GM20431 (cell line): ENCODE data around the gene THADA.

Experiments
- in situ Hi-C: fragments of 300-500 bp; cut with MseI, MboI; formaldehyde crosslinking; loops from one replicate; pipeline ENCODE4 v1.15.0; 2020; ENCODE audit warnings: low sequenced_read_pairs; ENCODE audit not compliant: unreplicated experiment

THADA gene

GRCh38 chr2:43239981-43240765, 355.7 kb downstream of the THADA start:
- in situ Hi-C loops, result loop anchor here (25.0 kb wide), 2 partner anchors 247 to 278 kb away; no protein-coding TSS in a partner anchor

DNA sequence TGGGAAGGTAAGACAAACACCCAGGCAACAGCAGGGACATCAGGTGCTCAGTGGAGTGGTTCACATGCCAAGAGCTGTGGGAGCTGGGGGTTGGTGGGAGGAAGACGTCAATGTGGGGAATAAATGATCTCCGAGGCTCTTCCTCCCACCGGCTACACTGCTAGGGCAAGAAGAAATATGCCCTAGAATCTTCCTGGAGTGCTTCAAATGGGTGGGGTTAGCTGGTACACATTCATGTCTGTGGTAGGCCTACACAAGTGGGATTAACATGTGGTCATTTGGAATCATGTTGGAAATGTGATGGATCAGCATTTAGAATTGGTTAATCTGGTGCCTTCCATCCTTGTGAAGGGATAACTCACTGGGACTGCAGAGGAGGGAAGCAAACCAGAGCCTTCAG, 357.0 kb downstream of the THADA start:
- in situ Hi-C loops, result loop anchor here (25.0 kb wide), 2 partner anchors 248 to 277 kb away; no protein-coding TSS in a partner anchor

- in situ Hi-C loops, result loop anchor here (25.0 kb wide), 2 partner anchors 249 to 276 kb away; no protein-coding TSS in a partner anchor
These were observed 357.7 kb downstream of the THADA start for GRCh38 chr2:43238176-43238575.

DNA sequence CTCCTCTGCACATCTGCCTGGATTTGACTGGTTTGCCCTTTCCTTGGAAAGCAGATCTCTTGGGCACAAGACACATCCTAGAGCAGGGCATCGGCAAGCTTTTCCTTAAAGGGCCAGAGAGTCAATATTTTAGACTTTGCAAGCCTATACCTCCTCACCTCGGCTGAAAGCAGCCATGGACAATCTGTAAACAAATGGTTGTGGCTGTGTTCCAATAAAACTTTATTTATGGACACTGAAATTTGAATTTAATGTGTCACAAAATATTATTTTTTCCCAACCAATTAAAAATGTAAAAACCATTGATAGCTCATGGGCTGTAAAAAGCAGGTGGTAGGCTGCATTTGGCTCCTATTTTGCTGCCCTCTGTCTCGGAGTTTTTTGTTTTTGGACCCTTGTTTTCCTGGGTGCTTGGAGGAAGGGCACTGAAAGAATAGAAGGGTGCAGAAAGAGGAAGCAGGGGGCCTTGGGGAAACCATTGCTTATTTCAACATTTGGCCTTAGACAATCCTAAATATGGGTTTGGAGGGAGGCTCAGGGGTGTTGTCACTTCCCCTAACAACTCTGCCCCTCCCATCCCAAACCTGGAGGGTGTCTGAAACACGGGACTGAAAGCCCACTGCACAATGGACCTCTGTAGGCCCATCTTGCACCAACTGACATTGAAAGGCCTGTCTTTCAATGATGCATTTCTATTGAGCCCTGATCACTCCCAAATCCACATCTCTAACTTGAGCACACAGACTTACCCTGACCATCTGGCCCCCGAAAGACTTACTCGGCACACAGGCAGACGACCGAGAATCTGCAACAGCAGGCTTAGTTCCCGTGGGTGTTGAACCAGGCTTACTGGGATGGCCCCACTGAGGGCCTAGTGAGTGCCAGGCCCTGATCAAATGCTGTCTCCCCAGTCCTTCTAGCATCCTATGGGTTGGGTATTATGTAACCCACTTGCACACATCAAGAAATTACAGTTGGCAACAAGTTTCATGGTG, 362.3 kb downstream of the THADA start:
- in situ Hi-C loops, result loop anchor here (25.0 kb wide), 2 partner anchors 254 to 271 kb away; no protein-coding TSS in a partner anchor

DNA sequence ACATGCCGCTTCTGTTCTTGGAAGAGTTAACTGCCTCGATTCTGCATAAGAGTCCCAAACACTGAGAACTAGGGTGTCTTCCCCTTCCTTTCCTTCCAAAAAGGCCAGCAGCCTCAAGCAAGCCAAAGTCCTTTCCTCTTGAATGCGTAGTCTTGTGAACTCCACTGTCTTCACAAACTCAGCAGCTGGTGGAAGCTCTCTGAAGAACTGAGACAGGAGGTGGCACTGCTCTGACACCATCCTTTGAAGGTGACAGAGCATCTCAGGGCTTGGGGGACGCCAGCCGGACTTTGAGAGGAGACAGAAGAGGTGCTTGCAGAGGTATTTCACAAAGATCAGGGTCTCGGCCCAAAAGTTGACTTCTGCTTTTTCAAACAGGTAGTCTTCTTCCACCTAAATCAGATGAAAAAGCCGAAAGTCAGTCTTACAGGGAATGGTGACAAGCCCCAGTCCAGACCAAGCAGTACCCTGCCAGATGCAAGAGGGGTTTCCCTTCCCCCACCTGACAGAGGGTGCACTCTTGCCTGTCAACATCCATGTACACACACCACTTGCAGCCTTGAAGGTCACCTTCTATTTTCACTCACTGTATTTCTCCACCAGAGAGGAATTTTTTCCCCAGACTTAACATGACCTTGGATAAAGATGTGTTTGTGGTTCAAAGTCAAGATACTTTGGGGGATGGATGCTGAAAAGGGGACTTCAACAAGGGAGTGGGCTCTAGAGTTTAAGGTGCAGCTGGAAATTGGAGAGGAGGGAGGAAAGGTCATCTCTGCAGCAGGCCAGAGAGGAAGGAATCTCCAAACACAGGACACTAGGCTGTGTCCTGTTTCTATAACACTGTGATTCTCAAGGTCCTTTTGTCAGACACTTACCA, 364.6 kb downstream of the THADA start:
- in situ Hi-C loops, result loop anchor here (25.0 kb wide), 2 partner anchors 256 to 269 kb away; no protein-coding TSS in a partner anchor

- in situ Hi-C loops, result loop anchor here (25.0 kb wide), 2 partner anchors 257 to 268 kb away; no protein-coding TSS in a partner anchor
These were observed 365.4 kb downstream of the THADA start for GRCh38 chr2:43230351-43230885.

DNA sequence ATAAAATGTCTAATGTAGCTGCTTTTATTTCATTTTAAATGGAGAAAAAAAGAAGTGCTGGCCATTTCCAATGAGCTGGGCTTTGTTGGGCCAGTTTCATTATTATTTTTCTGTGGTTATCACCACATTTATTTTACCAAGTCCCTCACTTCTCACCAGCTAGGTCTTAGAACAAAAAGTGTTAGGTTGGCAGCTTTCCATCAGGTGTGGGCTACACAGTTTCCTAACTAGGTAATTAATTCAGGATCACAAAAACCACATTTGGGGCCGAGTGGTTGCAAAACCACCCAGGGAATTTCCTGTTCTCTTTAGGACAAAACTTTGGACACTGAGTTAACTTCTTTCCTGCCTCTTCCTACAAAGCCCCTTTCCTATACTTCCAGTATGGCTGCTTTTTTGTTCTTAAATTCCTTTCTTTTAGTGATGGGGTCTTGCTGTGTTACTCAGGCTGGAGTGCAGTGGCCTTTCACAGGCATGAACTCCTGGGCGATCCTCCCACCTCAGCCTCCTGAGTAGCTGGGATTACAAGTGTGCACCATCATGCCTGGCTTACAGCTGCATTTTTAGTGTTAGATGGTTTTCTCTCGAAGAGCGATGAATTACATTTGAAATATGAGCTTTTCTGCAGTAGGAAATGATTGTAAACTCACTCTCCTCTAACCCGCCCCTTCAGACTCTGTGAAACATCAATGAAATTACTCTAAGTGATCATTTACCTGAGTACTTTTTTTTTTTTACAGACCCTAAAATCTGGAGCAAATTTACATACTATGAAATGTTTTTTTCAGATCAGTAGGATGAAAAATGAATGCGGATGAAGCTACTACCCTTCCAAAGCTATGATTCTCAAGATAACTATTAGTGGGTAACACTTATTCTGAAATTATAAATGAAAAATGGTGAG, 366.8 kb downstream of the THADA start:
- in situ Hi-C loops, result loop anchor here (10.0 to 25.0 kb wide), 3 partner anchors 94 to 267 kb away; no protein-coding TSS in a partner anchor

GRCh38 chr2:43228321-43228751, 367.5 kb downstream of the THADA start:
- in situ Hi-C loops, result loop anchor here (10.0 to 25.0 kb wide), 3 partner anchors 94 to 266 kb away; no protein-coding TSS in a partner anchor

DNA sequence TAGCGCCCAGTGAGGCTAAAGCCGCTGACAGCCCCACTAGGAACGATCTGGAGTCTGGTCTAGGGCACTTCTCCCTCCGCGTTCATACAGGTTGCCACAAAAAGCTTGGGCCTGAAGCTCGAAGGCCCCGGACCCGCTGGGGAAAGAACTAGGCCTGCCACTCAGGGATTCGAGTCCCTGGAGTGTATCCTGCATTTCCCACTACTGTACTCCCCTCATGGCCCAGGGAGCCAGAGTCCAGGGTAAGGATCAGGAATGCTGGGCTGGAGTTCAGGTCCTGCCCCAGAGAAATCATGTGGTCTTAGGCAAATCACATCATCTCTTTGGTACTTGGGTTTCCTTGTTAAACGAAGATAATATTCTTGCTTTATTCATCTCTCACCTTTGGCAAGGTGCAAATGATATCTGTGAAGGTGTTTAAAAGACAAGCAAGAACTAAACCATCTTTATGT, 368.0 kb downstream of the THADA start:
- in situ Hi-C loops, result loop anchor here (10.0 to 25.0 kb wide), 3 partner anchors 93 to 266 kb away; no protein-coding TSS in a partner anchor

GRCh38 chr2:43226955-43227829, 368.6 kb downstream of the THADA start:
- in situ Hi-C loops, result loop anchor here (10.0 to 25.0 kb wide), 3 partner anchors 92 to 265 kb away; no protein-coding TSS in a partner anchor

DNA sequence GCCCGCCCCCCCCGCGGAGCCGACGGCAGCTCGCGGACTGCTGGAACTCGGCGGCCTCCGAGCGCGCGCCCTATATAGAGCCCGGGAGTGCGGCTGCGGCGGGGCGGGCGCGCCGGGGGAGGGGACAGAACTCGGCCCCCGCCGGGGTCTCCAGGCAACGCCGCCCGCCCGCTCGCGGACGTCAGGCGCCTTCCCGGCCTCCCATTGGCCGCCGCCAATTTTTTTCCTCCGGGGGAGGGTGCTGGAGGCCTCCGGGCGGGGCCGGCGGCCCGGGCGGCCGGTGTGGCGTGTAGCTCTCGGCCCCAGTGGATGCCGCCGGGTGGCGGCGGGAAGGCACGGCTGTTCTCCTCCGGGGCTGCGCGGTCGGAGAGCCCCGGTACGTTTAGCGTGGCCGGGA, 369.3 kb downstream of the THADA start, which contains the start of gene ZFP36L2:
ZFP36L2 (minus strand) TSS at position 49 of the 397 bp plus-strand sequence. CDS start 291 bp downstream, outside the sequence.
- in situ Hi-C loops, result loop anchor here (10.0 to 25.0 kb wide), 3 partner anchors 92 to 264 kb away; no protein-coding TSS in a partner anchor

DNA sequence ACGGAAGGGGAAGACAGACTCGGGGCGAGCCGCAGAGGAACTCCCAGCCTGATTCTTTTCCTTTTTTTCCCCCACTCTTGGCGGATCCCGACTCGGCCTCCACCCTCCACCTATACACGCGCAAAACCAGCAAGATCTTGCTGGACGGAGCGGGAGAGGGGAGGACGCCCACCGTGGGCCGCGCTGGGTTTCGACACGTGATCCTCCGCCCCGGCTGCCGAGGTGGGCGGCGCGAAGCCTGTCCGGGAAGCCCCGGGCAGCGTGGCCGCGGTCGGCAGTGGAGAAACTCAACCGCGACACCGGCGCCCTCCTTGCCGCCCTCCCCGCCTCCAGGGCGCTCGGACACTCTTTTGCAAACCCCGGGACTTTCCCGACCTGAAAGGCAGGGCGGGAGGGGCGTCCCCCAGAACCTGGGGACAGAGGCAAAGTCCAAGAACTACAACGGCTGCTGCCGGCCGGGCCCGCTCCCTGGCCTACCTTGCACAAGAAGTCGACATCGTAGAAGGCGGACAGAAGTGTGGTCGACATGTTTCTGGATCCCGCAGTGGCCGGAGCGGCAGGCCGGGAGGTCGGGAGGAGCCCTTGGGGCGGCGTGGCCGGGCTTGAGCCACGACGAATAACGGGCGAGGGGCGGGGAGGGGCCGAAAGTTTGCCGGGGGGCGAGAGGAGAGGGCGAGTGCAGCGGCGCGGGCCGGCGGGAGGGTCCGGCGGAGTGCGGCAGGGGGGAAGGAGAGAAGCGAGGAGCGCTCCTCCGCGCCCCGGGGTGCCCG, 369.9 kb downstream of the THADA start:
- in situ Hi-C loops, result loop anchor here (10.0 to 25.0 kb wide), 3 partner anchors 91 to 264 kb away; no protein-coding TSS in a partner anchor

DNA sequence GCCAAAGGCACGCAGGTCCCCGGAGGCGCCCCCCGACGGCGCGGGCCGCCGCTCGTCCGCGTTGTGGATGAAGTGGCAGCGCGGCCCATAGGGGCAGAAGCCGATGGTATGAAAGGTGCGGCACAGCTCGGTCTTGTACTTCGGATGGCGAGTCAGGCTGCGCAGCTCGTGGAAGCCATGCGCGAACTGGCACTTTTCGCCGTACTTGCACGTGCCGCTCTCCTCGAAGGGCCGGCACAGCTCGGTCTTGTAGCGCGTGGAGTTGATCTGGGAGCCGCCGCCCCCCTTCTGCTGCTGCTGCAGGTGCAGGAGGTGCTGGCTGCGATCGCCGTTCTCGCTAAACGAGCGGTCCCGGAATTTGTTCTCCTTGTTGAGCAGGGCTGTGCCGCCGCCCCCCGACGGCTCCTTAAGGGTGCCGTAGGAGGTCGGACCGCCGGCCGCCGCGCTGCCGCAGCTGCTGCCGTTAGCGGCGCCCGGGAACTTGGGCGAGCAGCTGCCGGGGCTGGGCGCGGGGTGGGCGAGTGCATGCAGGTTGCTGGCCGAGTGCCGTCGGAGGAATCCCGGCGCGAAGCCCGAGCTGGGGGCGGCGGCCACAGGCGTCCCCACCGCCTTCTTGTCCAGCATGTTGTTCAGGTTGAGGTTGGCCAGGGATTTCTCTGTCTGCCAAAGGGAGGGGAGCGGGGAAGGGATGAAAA, 370.6 kb downstream of the THADA start:
- in situ Hi-C loops, result loop anchor here (10.0 to 25.0 kb wide), 3 partner anchors 90 to 263 kb away; no protein-coding TSS in a partner anchor

GRCh38 chr2:43224571-43225092, 371.2 kb downstream of the THADA start:
- in situ Hi-C loops, result loop anchor here (10.0 to 25.0 kb wide), 3 partner anchors 90 to 263 kb away; no protein-coding TSS in a partner anchor

GRCh38 chr2:43224131-43224570, 371.7 kb downstream of the THADA start:
- in situ Hi-C loops, result loop anchor here (10.0 kb wide), 1 partner anchor 89 kb away; no protein-coding TSS in a partner anchor
